ENCODE results near the gene NIPBL.

Gene NIPBL

GRCh38 chr5:37063739-37064138, 187.2 kb downstream of the NIPBL start:
- Histone ChIP-seq H3K36me3 (ENCODE audit: insufficient read depth, low read length) (peaks cover 62% of the 10 kb centered on the region), H3K4me2 (ENCODE audit: low read length) (no peak overlapping the region), H3K27ac (ENCODE audit: low read depth, low read length, poor library complexity, severe bottlenecking) (no peak overlapping the region), H3K9me3 (ENCODE audit: low read length) (no peaks in the 10 kb centered on the region), H3K4me1 (ENCODE audit: insufficient read depth, low read length, severe bottlenecking) (no peaks in the 10 kb centered on the region), H3K4me3 (ENCODE audit: low read depth, low read length, poor library complexity, severe bottlenecking) (no peak overlapping the region), H3K9ac (ENCODE audit: low read length) (no peak overlapping the region), H4K20me1 (ENCODE audit: insufficient read depth, low read length) (no peaks in the 10 kb centered on the region), H3K79me2 (ENCODE audit: insufficient read depth, low read length) (no peaks in the 10 kb centered on the region), H3F3A (ENCODE audit: insufficient read depth, low read length) (no peaks in the 10 kb centered on the region), H3K9me2 (ENCODE audit: low read depth, low read length) (no peaks in the 10 kb centered on the region), H3K27me3 (ENCODE audit: insufficient read depth, low read length) (no peaks in the 10 kb centered on the region), H2AFZ (ENCODE audit: low read length) (no peak overlapping the region)
- TF ChIP-seq EZH2 (IDR thresholded peaks at IDR 0.05; ENCODE audit: borderline replicate concordance, low read length): no peak

- Histone ChIP-seq H3K4me3 (ENCODE audit: low read depth, low read length, poor library complexity, severe bottlenecking) (no peak overlapping the region), H3K27me3 (ENCODE audit: insufficient read depth, low read length) (no peaks in the 10 kb centered on the region), H2AFZ (ENCODE audit: low read length) (no peak overlapping the region), H3K36me3 (ENCODE audit: insufficient read depth, low read length) (peaks cover 56% of the 10 kb centered on the region), H3K79me2 (ENCODE audit: insufficient read depth, low read length) (no peaks in the 10 kb centered on the region), H3K4me2 (ENCODE audit: low read length) (no peak overlapping the region), H3K9me2 (ENCODE audit: low read depth, low read length) (no peaks in the 10 kb centered on the region), H3K9ac (ENCODE audit: low read length) (no peak overlapping the region), H3K4me1 (ENCODE audit: insufficient read depth, low read length, severe bottlenecking) (no peaks in the 10 kb centered on the region), H3K9me3 (ENCODE audit: low read length) (no peaks in the 10 kb centered on the region), H3F3A (ENCODE audit: insufficient read depth, low read length) (no peaks in the 10 kb centered on the region), H3K27ac (ENCODE audit: low read depth, low read length, poor library complexity, severe bottlenecking) (no peak overlapping the region), H4K20me1 (ENCODE audit: insufficient read depth, low read length) (no peaks in the 10 kb centered on the region)
- TF ChIP-seq, protein P1, sequence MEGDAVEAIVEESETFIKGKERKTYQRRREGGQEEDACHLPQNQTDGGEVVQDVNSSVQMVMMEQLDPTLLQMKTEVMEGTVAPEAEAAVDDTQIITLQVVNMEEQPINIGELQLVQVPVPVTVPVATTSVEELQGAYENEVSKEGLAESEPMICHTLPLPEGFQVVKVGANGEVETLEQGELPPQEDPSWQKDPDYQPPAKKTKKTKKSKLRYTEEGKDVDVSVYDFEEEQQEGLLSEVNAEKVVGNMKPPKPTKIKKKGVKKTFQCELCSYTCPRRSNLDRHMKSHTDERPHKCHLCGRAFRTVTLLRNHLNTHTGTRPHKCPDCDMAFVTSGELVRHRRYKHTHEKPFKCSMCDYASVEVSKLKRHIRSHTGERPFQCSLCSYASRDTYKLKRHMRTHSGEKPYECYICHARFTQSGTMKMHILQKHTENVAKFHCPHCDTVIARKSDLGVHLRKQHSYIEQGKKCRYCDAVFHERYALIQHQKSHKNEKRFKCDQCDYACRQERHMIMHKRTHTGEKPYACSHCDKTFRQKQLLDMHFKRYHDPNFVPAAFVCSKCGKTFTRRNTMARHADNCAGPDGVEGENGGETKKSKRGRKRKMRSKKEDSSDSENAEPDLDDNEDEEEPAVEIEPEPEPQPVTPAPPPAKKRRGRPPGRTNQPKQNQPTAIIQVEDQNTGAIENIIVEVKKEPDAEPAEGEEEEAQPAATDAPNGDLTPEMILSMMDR (IDR thresholded peaks at IDR 0.05; ENCODE audit: low read length): no peak
- TF ChIP-seq EZH2 (IDR thresholded peaks at IDR 0.05; ENCODE audit: borderline replicate concordance, low read length): no peak
Measured at GRCh38 chr5:37064442-37064841, 187.9 kb downstream of the NIPBL start.

- TF ChIP-seq, protein P1 (IDR thresholded peaks at IDR 0.05; ENCODE audit: low read length): no peak
- TF ChIP-seq EZH2 (IDR thresholded peaks at IDR 0.05; ENCODE audit: borderline replicate concordance, low read length): no peak
- H3K4me3 ChIP-seq (ENCODE audit: low read depth, low read length, poor library complexity, severe bottlenecking): no peak overlapping the region
- H3K27me3 ChIP-seq (ENCODE audit: insufficient read depth, low read length): no peaks in the 10 kb centered on the region
- no peak overlapping the region for H3K27ac ChIP-seq (ENCODE audit: low read depth, low read length, poor library complexity, severe bottlenecking)
- no peak overlapping the region for H2AFZ ChIP-seq (ENCODE audit: low read length)
- H4K20me1 ChIP-seq (ENCODE audit: insufficient read depth, low read length): no peaks in the 10 kb centered on the region
- no peak overlapping the region for H3K4me2 ChIP-seq (ENCODE audit: low read length)
- no peaks in the 10 kb centered on the region for H3K9me2 ChIP-seq (ENCODE audit: low read depth, low read length)
- H3K4me1 ChIP-seq (ENCODE audit: insufficient read depth, low read length, severe bottlenecking): no peaks in the 10 kb centered on the region
- H3K9me3 ChIP-seq (ENCODE audit: low read length): no peaks in the 10 kb centered on the region
- H3K79me2 ChIP-seq (ENCODE audit: insufficient read depth, low read length): no peaks in the 10 kb centered on the region
- H3K36me3 ChIP-seq (ENCODE audit: insufficient read depth, low read length): no peaks in the 10 kb centered on the region
- H3F3A ChIP-seq (ENCODE audit: insufficient read depth, low read length): no peaks in the 10 kb centered on the region
- H3K9ac ChIP-seq (ENCODE audit: low read length): no peak overlapping the region
Measured at GRCh38 chr5:37071487-37071886, 194.9 kb downstream of the NIPBL start.

- TF ChIP-seq EZH2 (IDR thresholded peaks at IDR 0.05; ENCODE audit: borderline replicate concordance, low read length): no peak
- TF ChIP-seq, protein P1 (IDR thresholded peaks at IDR 0.05; ENCODE audit: low read length): no peak
- no peaks in the 10 kb centered on the region for H3K27me3 ChIP-seq (ENCODE audit: insufficient read depth, low read length)
Measured at GRCh38 chr5:37071901-37072581, 195.5 kb downstream of the NIPBL start.

More at GRCh38 chr5:37071901-37072581, 195.5 kb downstream of the NIPBL start:
- no peaks in the 10 kb centered on the region for H3K9me2 ChIP-seq (ENCODE audit: low read depth, low read length)
- no peak overlapping the region for H2AFZ ChIP-seq (ENCODE audit: low read length)
- H3K4me1 ChIP-seq (ENCODE audit: insufficient read depth, low read length, severe bottlenecking): no peaks in the 10 kb centered on the region
- no peak overlapping the region for H3K9ac ChIP-seq (ENCODE audit: low read length)
- no peaks in the 10 kb centered on the region for H3F3A ChIP-seq (ENCODE audit: insufficient read depth, low read length)
- H3K4me3 ChIP-seq (ENCODE audit: low read depth, low read length, poor library complexity, severe bottlenecking): no peak overlapping the region
- no peaks in the 10 kb centered on the region for H3K79me2 ChIP-seq (ENCODE audit: insufficient read depth, low read length)
- H3K27ac ChIP-seq (ENCODE audit: low read depth, low read length, poor library complexity, severe bottlenecking): no peak overlapping the region
- no peaks in the 10 kb centered on the region for H3K36me3 ChIP-seq (ENCODE audit: insufficient read depth, low read length)
- no peaks in the 10 kb centered on the region for H4K20me1 ChIP-seq (ENCODE audit: insufficient read depth, low read length)
- H3K4me2 ChIP-seq (ENCODE audit: low read length): no peak overlapping the region
- no peaks in the 10 kb centered on the region for H3K9me3 ChIP-seq (ENCODE audit: low read length)
